Ascending aorta (tissue), 2 donors: Measurements from ENCODE around the gene BCR. TPM values are rescaled to one million over a fixed set of nuclear protein-coding genes. Genes with fewer than 3 reads are reported as not detected.

Source experiments
- DNase-seq, 2 donors: peaks; one replicate each; pipeline ENCODE4 v3.0.0-alpha.2; 2019; ENCODE audit warnings: low spot score in 2 of 2
- H3K27ac ChIP-seq, 2 donors: fragments of 200-600 bp; sonication (generic); one replicate each; pipeline ENCODE4 v1.5.1; 2016 to 2017; ENCODE audit warnings: mild to moderate bottlenecking in 1 of 2
- H3K27me3 ChIP-seq: fragments of 200-600 bp; sonication (generic); one replicate; pipeline ENCODE4 v1.5.1; 2017
- H3K36me3 ChIP-seq, 2 donors: fragments of 200-600 bp; sonication (generic); one replicate each; pipeline ENCODE4 v1.5.1; 2016
- H3K4me1 ChIP-seq, 2 donors: fragments of 200-600 bp; sonication (generic); one replicate each; pipeline ENCODE4 v1.5.1; 2016 to 2017; ENCODE audit warnings: mild to moderate bottlenecking in 1 of 2
- H3K4me3 ChIP-seq, 2 donors: fragments of 200-600 bp; sonication (generic); one replicate each; pipeline ENCODE4 v1.5.1; 2016 to 2017; ENCODE audit warnings: mild to moderate bottlenecking in 1 of 2
- H3K9me3 ChIP-seq, 2 donors: fragments of 200-600 bp; sonication (generic); one replicate each; pipeline ENCODE4 v1.5.1; 2016
- CTCF ChIP-seq, 3 experiments: fragments of 200-600 bp in 2 of 3; fragments of 450-650 bp in 1 of 3; sonication (generic) in 2 of 3; IDR thresholded peaks; one replicate each; pipeline ENCODE4 v1.5.1; 2016 to 2019; ENCODE audit warnings: antibody characterized with exemption in 3 of 3, mild to moderate bottlenecking in 1 of 3, moderate library complexity in 1 of 3
- intact Hi-C: fragments of 100-400 bp; cut with DNase I; formaldehyde crosslinking; loops from one replicate; pipeline ENCODE4 v1.15.1; 2023
- total RNA-seq: library from RNA; depleted of rRNA; stranded (reverse); fragments of >200 nt; gene quantifications from one replicate; pipeline ENCODE4 v1.1.0, GENCODE V29; 2016

The BCR gene
- total RNA-seq, 1 donor from 2014 or later: 216 TPM

- peak overlapping the region in 1 of 2 donors; percentile 26 for H3K27ac ChIP-seq
- no peaks in the 10 kb centered on the region for H3K27me3 ChIP-seq
- peaks cover 7 to 22% of the 10 kb centered on the region in 2 donors for H3K4me1 ChIP-seq
- DNase-seq: no peak
- intact Hi-C loops: loop anchor here (10.0 kb wide), 2 partner anchors 220 to 240 kb away; no protein-coding TSS in a partner anchor
- H3K36me3 ChIP-seq: peaks cover 48 to 75% of the 10 kb centered on the region in 2 donors
- TF ChIP-seq CTCF (IDR thresholded peaks at IDR 0.05): no peak
- H3K9me3 ChIP-seq: no peaks in the 10 kb centered on the region
- no peak overlapping the region for H3K4me3 ChIP-seq
Observed at GRCh38 chr22:23285236-23285635, 104.9 kb downstream of the BCR start.

- Histone ChIP-seq H3K27ac (peak overlapping the region in 1 of 2 donors; percentile 26), H3K27me3 (no peaks in the 10 kb centered on the region), H3K36me3 (peaks cover 48 to 75% of the 10 kb centered on the region in 2 donors), H3K4me3 (no peak overlapping the region), H3K9me3 (no peaks in the 10 kb centered on the region), H3K4me1 (peaks cover 7 to 24% of the 10 kb centered on the region in 2 donors)
- DNase-seq: no peak
- intact Hi-C loops: loop anchor here (10.0 kb wide), 2 partner anchors 221 to 239 kb away; no protein-coding TSS in a partner anchor
- no peak for TF ChIP-seq CTCF (IDR thresholded peaks at IDR 0.05)
Observed at GRCh38 chr22:23285734-23286133, 105.4 kb downstream of the BCR start.

GRCh38 chr22:23286296-23286695 lies 106.0 kb downstream of the BCR start:
- intact Hi-C loops: loop anchor here (10.0 kb wide), 2 partner anchors 221 to 239 kb away; no protein-coding TSS in a partner anchor
- peaks cover 4 to 18% of the 10 kb centered on the region in 2 donors for H3K4me1 ChIP-seq
- no peak for DNase-seq
- H3K36me3 ChIP-seq: peaks cover 53 to 79% of the 10 kb centered on the region in 2 donors
- no peak overlapping the region for H3K27ac ChIP-seq
- H3K4me3 ChIP-seq: no peak overlapping the region
- H3K9me3 ChIP-seq: no peaks in the 10 kb centered on the region
- TF ChIP-seq CTCF (IDR thresholded peaks at IDR 0.05): no peak
- no peaks in the 10 kb centered on the region for H3K27me3 ChIP-seq

- Histone ChIP-seq H3K9me3 (no peaks in the 10 kb centered on the region), H3K4me1 (peaks cover 0 to 12% of the 10 kb centered on the region in 2 donors), H3K36me3 (peaks cover 62 to 90% of the 10 kb centered on the region in 2 donors), H3K27me3 (no peaks in the 10 kb centered on the region), H3K4me3 (no peak overlapping the region), H3K27ac (no peak overlapping the region)
- TF ChIP-seq CTCF (IDR thresholded peaks at IDR 0.05): no peak
- no peak for DNase-seq
- intact Hi-C loops: loop anchor here (10.0 kb wide), 2 partner anchors 223 to 237 kb away; no protein-coding TSS in a partner anchor
Observed at GRCh38 chr22:23287136-23288095, 107.1 kb downstream of the BCR start.

GRCh38 chr22:23288301-23289129 lies 108.2 kb downstream of the BCR start:
- intact Hi-C loops: loop anchor here (10.0 kb wide), 2 partner anchors 224 to 236 kb away; no protein-coding TSS in a partner anchor
- Histone ChIP-seq H3K27me3 (no peaks in the 10 kb centered on the region), H3K36me3 (peaks cover 73 to 98% of the 10 kb centered on the region in 2 donors), H3K4me1 (peaks cover 0 to 6% of the 10 kb centered on the region in 2 donors), H3K4me3 (no peak overlapping the region), H3K9me3 (no peaks in the 10 kb centered on the region), H3K27ac (peak overlapping the region in 1 of 2 donors; percentile 68)
- TF ChIP-seq CTCF (IDR thresholded peaks at IDR 0.05): no peak
- DNase-seq: no peak
